VCaP (cell line): ENCODE results near the gene DHRS1.

Experiments
- H3K27ac ChIP-seq: fragments of 450-650 bp; 2 replicates; pipeline ENCODE4 v1.5.1; 2017
- TF ChIP-seq, protein P1 (sequence below): fragments of 450-650 bp; conservative IDR thresholded peaks from 2 replicates; pipeline ENCODE4 v1.5.1; 2017; ENCODE audit warnings: mild to moderate bottlenecking, moderate library complexity

The DHRS1 gene

DNA sequence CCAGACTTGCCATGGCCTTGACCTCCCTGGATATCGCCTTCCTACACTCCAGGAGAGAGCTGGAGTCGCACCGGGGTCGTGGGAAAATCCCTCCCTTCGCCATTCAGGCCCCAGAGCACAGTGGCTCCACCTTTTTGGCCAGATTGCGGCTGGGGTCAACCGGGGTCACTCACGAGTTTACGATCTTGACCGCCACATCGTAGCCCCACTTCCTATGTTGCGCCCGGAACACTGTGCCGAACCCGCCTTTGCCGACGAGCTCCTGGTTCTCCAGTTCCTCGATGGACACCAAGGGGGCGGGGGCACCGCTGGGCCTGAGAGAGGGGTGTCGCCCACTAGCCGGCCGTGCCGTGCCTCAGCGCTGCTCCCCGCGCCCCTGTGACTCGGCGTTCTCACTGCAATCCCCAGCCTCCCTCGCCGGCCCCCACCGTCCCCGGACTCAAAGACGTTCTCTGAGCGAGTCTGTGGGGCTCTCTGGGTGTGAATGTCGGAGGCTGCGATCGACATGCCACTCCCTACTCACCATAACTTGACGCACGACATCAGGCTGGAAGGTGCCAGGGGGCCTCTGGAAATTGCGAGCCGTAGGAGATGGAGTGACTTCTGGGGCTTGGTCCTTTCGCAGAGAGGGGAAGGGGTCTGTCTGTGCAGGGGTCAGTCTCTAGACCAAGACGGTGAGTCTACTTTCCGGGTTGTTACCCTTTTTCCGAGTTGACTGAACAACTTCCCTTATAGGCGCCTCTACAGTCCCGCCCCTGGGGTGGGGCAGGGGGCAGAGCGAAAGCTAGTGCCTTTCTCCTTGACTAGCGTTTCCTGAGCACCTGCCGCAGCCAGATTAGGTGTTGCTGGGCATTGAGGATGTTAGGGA, 39.9 kb upstream of the DHRS1 start, which contains the start of gene RIPK3:
Gene RIPK3 (minus strand): TSS at position 708 of the 868 bp plus-strand sequence. CDS start 165 bp downstream, at position 543.
- TF ChIP-seq, protein P1, sequence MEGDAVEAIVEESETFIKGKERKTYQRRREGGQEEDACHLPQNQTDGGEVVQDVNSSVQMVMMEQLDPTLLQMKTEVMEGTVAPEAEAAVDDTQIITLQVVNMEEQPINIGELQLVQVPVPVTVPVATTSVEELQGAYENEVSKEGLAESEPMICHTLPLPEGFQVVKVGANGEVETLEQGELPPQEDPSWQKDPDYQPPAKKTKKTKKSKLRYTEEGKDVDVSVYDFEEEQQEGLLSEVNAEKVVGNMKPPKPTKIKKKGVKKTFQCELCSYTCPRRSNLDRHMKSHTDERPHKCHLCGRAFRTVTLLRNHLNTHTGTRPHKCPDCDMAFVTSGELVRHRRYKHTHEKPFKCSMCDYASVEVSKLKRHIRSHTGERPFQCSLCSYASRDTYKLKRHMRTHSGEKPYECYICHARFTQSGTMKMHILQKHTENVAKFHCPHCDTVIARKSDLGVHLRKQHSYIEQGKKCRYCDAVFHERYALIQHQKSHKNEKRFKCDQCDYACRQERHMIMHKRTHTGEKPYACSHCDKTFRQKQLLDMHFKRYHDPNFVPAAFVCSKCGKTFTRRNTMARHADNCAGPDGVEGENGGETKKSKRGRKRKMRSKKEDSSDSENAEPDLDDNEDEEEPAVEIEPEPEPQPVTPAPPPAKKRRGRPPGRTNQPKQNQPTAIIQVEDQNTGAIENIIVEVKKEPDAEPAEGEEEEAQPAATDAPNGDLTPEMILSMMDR, result no peak
- H3K27ac ChIP-seq, result no peak within 1 kb of the TSS

DNA sequence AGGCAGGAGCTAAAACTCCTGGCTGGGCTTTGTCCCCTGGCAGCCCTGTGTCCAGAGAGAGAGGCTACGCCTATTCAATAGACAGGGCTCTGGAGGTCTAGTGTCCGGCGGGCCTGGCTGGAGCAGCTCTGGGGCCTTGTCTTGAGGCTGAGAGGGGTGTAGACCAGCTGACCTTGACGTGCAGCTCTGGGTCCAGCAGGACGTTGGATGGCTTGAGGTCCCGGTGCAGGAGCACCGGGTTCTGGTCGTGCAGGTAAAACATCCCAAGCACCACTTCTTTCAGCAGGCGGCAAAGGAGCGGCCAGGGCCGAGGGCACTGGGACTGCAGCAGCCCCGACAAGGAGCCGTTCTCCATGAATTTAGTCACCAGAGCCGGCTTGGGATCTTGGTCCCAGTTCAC, 39.3 kb upstream of the DHRS1 start:
- H3K27ac ChIP-seq, result no peak overlapping the region
- TF ChIP-seq, protein P1, result no peak

- H3K27ac ChIP-seq, result no peak overlapping the region
- TF ChIP-seq, protein P1, result no peak
These were observed 38.2 kb upstream of the DHRS1 start for GRCh38 chr14:24337824-24338175.

DNA sequence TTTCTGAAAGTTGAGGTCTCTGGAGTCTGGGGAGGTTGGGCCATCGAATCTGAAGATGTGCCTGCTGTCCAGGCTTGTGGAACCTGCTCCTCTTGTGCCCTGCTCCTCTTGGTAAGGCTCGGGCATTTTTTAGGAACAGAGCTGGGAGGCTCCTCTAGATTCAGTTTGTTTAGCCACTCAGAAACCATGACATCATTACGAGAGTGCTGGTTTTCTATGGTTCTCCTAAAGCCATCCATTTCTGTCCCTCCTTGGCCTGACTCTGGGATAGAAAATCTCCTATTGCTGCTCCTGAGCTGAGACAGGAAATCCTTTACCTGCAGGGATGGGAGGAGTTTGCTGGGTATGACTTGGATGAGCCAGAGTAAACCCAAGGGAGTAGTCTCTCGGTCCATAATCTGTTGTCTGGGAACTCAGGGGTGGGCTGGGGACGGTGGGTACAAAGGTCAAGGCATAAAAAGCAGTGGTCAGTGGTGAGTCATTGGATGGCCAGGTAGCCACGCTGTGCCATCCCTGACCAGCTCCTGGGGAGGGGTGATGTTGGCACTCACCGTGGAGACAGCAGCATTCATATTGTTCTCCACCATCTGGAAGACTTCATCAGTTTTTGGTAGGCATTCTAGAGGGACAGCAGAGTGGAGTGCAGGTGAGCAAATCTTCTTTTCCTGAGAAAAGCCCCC, 37.7 kb upstream of the DHRS1 start:
- TF ChIP-seq, protein P1, result no peak
- H3K27ac ChIP-seq, result no peak overlapping the region

DNA sequence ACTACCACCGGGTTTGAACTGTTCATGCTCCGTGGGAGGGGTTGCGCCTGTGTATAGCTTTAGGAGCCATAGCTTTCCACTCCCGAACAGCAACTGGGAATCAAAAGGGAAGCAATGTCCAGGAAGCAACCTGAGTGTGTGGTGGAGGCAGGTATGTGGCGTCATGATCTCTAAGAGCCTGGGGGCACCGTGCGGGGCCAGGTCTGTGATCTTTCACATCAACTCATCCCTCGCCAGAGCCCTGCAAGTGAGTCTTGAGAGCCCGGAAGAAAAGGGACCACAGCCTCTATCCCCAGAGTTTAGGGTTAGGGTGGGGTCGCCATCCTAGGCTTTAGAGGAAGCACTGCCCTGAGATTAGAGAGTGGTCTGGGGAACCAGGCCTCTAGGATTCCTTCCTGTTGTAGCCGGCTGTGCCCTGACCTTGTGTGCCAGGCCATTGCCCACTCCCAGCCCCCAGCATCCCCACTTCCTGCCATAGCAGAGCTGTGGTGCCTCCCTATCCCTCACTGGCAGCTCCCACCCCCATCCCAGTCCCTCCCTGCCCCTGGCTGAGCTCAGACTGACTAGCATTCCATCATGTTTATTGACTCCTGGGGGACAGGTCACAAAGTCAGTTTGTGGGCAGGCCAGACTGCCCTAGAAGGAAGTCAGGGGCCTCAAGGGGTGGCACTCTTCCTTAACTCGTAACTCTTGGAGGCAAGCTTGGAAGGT, 36.0 kb upstream of the DHRS1 start:
- H3K27ac ChIP-seq, result no peak overlapping the region

DNA sequence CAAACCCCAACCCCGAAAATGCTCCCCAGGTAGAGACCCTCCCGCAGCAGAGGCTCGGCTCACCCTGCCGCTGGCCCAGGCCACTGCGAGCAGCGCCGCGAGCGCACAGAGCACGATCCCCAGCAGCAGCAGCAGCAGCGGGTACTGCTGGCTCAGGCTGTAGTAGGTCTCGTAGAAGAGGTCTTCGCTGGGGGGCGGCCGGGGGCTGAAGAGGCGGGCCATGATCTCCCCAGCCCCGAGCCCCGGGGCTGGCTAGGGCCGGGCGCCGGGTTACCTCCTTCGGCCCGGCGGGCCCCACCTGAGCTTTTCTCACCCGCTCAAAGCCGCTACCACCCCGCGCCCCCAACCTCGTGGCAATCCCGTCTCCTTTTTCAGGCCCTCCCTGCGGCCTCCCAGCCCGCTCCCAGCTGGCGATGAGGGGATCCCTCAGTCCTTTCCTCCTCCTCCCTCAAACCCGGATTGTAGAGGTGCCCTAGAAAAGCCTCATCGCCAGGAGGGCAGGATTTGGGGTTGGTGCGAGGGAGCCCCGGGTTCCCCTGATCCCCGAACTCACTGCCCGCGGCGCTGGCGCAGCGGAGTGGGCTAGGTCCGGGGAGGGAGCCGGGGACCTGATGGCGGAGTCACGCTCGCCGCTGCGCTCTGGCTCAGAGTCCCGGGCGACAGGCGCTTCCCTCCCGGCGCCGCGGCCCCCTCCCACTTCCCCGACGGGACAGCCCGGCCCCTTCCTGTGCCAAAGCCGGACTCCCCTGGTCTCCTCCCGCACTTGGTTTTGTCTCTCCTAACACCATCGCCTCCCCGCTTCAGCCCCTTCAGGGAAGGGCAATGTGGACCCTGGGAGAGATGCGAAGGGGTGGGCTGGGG, 35.1 kb upstream of the DHRS1 start, which contains the start of gene ADCY4:
Gene ADCY4 (minus strand): TSS at position 641 of the 861 bp plus-strand sequence. CDS start 419 bp downstream, at position 222.
- no peak within 1 kb of the TSS for H3K27ac ChIP-seq
- TF ChIP-seq, protein P1, result no peak

More for the DNA sequence above, 36.0 kb upstream of the DHRS1 start:
- TF ChIP-seq, protein P1, result no peak
